OCI-LY7 (cell line): ENCODE results near the gene ANKS6. TPM values are rescaled to one million over a fixed set of nuclear protein-coding genes. Genes with fewer than 3 reads are reported as not detected.

Experiments
- BruUV-seq: library from RNA; stranded (reverse); fragments of 400-500 nt; replicated peaks from 2 replicates; lab custom pipeline; 2021; lab: Mats Ljungman, UMichigan
- CTCF ChIA-PET: fragments of 300-600 bp; sonication (Branson Sonifier 250); formaldehyde crosslinking; loops from one replicate; lab custom pipeline; 2022; ENCODE audit warnings: antibody characterized with exemption; ENCODE audit not compliant: unreplicated experiment; lab: Charles Lee
- POLR2A ChIA-PET: fragments of 300-600 bp; sonication (Branson Sonifier 250); formaldehyde crosslinking; loops from one replicate; lab custom pipeline; 2022; ENCODE audit warnings: antibody characterized with exemption; lab: Charles Lee
- DNase-seq: peaks from one replicate; pipeline ENCODE4 v3.0.0-alpha.2; 2015; ENCODE audit warnings: low spot score
- H2AFZ ChIP-seq: fragments of 200-600 bp; sonication (generic), shearing (Covaris generic); 2 replicates; pipeline ENCODE4 v1.6.1; 2014; ENCODE audit warnings: mild to moderate bottlenecking, antibody characterized with exemption, low read length, moderate library complexity
- H3K27ac ChIP-seq: fragments of 200-600 bp; sonication (generic); 2 replicates; pipeline ENCODE4 v1.5.1; 2014; ENCODE audit warnings: mixed run types, low read depth, mild to moderate bottlenecking, moderate library complexity, low read length, inconsistent platforms; ENCODE audit not compliant: poor library complexity, severe bottlenecking
- H3K36me3 ChIP-seq: fragments of 200-600 bp; sonication (generic); 2 replicates; pipeline ENCODE4 v1.6.1; 2014; ENCODE audit warnings: mild to moderate bottlenecking, antibody characterized with exemption, low read length, moderate library complexity, mixed read lengths; ENCODE audit not compliant: insufficient read depth
- H3K4me1 ChIP-seq: fragments of 200-600 bp; sonication (generic); 2 replicates; pipeline ENCODE4 v1.5.1; 2014; ENCODE audit warnings: mild to moderate bottlenecking, low read length; ENCODE audit not compliant: insufficient read depth, poor library complexity, severe bottlenecking
- H3K4me2 ChIP-seq: fragments of 200-600 bp; sonication (generic); 2 replicates; pipeline ENCODE4 v1.6.1; 2014; ENCODE audit warnings: mild to moderate bottlenecking, low read length
- H3K4me3 ChIP-seq: fragments of 200-600 bp; sonication (generic); 2 replicates; pipeline ENCODE4 v1.5.1; 2014; ENCODE audit warnings: mild to moderate bottlenecking, low read depth, low read length; ENCODE audit not compliant: poor library complexity, severe bottlenecking
- H3K79me2 ChIP-seq: fragments of 200-600 bp; sonication (generic); 2 replicates; pipeline ENCODE4 v1.6.1; 2016; ENCODE audit warnings: low read depth, mild to moderate bottlenecking, low read length, moderate library complexity, mixed read lengths; ENCODE audit not compliant: insufficient read depth
- H3K9me2 ChIP-seq: fragments of 200-600 bp; sonication (generic); 2 replicates; pipeline ENCODE4 v1.6.1; 2016; ENCODE audit warnings: mild to moderate bottlenecking, low read length, mixed read lengths; ENCODE audit not compliant: insufficient read depth
- H3K9me3 ChIP-seq: fragments of 200-600 bp; sonication (generic); 2 replicates; pipeline ENCODE4 v1.6.1; 2014; ENCODE audit warnings: mild to moderate bottlenecking, mixed run types, low read length, mixed read lengths
- H4K20me1 ChIP-seq: fragments of 200-600 bp; sonication (generic); 2 replicates; pipeline ENCODE4 v1.6.1; 2014; ENCODE audit warnings: mild to moderate bottlenecking, antibody characterized with exemption, low read length, moderate library complexity, mixed read lengths; ENCODE audit not compliant: insufficient read depth
- EZH2phosphoT487 ChIP-seq: fragments of 200-600 bp; sonication (generic); IDR thresholded peaks from 2 replicates; pipeline ENCODE4 v1.6.1; 2018; ENCODE audit warnings: low read depth, borderline replicate concordance, mild to moderate bottlenecking, mixed run types, antibody characterized with exemption, low read length, moderate library complexity, mixed read lengths
- intact Hi-C: fragments of 100-400 bp; cut with micrococcal nuclease; formaldehyde crosslinking; loops from one replicate; pipeline ENCODE4 v1.10.0; 2022; ENCODE audit not compliant: unreplicated experiment
- total RNA-seq, 2 experiments: library from RNA; depleted of rRNA in 1 of 2; stranded (reverse); fragments of >200 nt in 1 of 2; shearing (Covaris generic) in 1 of 2; gene quantifications; 2 replicates each; pipeline ENCODE4 v1.2.3, GENCODE V29; 2014 to 2022
- TF ChIP-seq, protein P1 (sequence below): fragments of 200-600 bp; sonication (generic); conservative IDR thresholded peaks from 2 replicates; pipeline ENCODE4 v1.5.1; 2014; ENCODE audit warnings: mild to moderate bottlenecking, antibody characterized with exemption, low read length, moderate library complexity, mixed read lengths

Gene ANKS6
- total RNA-seq, 2 experiments from 2014 or later: 22.2 to 28.5 TPM

DNA sequence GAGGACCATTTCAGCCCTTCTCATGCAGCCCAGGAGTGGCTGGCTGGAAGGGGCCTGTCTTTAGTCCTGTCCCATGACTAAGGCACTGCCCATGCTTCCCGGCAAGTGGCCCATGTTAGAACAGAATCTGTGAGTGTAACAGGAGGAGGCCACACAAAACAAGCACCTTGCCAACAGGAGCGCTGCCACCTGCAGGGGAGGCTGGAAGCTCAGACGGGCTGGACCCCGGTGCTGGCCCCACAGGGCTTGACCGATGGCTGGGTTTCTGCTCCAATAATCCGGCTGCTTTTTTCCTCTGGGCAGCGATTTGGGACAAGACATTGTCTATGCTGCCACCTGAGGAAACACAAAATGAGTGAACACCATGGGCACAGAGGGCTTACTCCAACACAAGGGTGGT, 28.4 kb downstream of the ANKS6 start:
- ChIA-PET CTCF (no interaction called here), POLR2A (interaction anchor here (0.6 kb wide), 1 partner anchor 10 kb away, joined by 3 read pairs; no protein-coding TSS in a partner anchor)
- H3K9me3 ChIP-seq: no peaks in the 10 kb centered on the region
- no peaks in the 10 kb centered on the region for H3K9me2 ChIP-seq
- H3K4me3 ChIP-seq: no peak overlapping the region
- intact Hi-C loops: no loop called here
- H4K20me1 ChIP-seq: no peaks in the 10 kb centered on the region
- TF ChIP-seq, protein P1, sequence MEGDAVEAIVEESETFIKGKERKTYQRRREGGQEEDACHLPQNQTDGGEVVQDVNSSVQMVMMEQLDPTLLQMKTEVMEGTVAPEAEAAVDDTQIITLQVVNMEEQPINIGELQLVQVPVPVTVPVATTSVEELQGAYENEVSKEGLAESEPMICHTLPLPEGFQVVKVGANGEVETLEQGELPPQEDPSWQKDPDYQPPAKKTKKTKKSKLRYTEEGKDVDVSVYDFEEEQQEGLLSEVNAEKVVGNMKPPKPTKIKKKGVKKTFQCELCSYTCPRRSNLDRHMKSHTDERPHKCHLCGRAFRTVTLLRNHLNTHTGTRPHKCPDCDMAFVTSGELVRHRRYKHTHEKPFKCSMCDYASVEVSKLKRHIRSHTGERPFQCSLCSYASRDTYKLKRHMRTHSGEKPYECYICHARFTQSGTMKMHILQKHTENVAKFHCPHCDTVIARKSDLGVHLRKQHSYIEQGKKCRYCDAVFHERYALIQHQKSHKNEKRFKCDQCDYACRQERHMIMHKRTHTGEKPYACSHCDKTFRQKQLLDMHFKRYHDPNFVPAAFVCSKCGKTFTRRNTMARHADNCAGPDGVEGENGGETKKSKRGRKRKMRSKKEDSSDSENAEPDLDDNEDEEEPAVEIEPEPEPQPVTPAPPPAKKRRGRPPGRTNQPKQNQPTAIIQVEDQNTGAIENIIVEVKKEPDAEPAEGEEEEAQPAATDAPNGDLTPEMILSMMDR: no peak
- no peak for TF ChIP-seq EZH2phosphoT487
- DNase-seq: no peak
- no peak overlapping the region for H3K4me2 ChIP-seq
- H3K27ac ChIP-seq: no peak overlapping the region
- no TSS peak for BruUV-seq
- H2AFZ ChIP-seq: no peak overlapping the region
- H3K79me2 ChIP-seq: no peaks in the 10 kb centered on the region
- H3K4me1 ChIP-seq: no peaks in the 10 kb centered on the region
- peaks cover 4% of the 10 kb centered on the region; the same call in 1 of the 2 replicates for H3K36me3 ChIP-seq

DNA sequence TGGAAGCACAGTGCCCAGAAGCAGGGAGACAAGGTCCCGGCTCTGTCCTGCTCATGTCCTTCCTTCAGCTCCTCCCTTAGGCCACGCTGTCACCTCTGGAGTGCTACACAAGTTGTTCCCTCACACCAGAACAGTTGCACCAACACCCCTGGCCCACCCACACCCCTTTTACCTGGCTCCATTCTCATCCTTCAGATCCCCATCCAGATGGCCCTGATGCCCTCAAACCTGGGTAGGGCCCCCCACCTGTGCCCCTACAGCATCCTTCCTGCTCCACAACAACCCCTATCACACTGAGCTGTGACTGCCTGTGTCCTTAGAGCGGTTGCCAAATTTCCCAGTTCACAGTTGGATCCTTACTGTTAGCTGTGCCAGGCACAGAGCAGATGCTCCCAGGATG, 29.2 kb downstream of the ANKS6 start:
- POLR2A ChIA-PET: interaction anchor here (0.6 to 0.7 kb wide), 3 partner anchors 9 to 917 kb away, joined by 3 read pairs; no protein-coding TSS in a partner anchor

GRCh38 chr9:98766586-98766985, 29.8 kb downstream of the ANKS6 start:
- ChIA-PET CTCF (no interaction called here), POLR2A (interaction anchor here (0.6 kb wide), 1 partner anchor 916 kb away, joined by 3 read pairs; no protein-coding TSS in a partner anchor)

More for the DNA sequence above, 29.2 kb downstream of the ANKS6 start:
- intact Hi-C loops: no loop called here
- DNase-seq: no peak
- Histone ChIP-seq H3K36me3 (no peaks in the 10 kb centered on the region; the same call in 1 of the 2 replicates), H3K79me2 (no peaks in the 10 kb centered on the region), H3K9me3 (no peaks in the 10 kb centered on the region), H3K4me3 (no peak overlapping the region), H3K4me1 (no peaks in the 10 kb centered on the region), H3K9me2 (no peaks in the 10 kb centered on the region), H3K27ac (no peak overlapping the region), H2AFZ (no peak overlapping the region), H4K20me1 (no peaks in the 10 kb centered on the region), H3K4me2 (no peak overlapping the region)
- CTCF ChIA-PET: no interaction called here
- no TSS peak for BruUV-seq
- no peak for TF ChIP-seq EZH2phosphoT487
- TF ChIP-seq, protein P1: no peak

More at GRCh38 chr9:98766586-98766985, 29.8 kb downstream of the ANKS6 start:
- no peak for TF ChIP-seq EZH2phosphoT487
- TF ChIP-seq, protein P1: no peak
- H3K4me3 ChIP-seq: no peak overlapping the region
- no peaks in the 10 kb centered on the region for H3K4me1 ChIP-seq
- no peaks in the 10 kb centered on the region for H3K9me3 ChIP-seq
- no peaks in the 10 kb centered on the region for H3K9me2 ChIP-seq
- no peak overlapping the region for H3K4me2 ChIP-seq
- no peaks in the 10 kb centered on the region for H4K20me1 ChIP-seq
- DNase-seq: no peak
- no peak overlapping the region for H3K27ac ChIP-seq
- H2AFZ ChIP-seq: no peak overlapping the region
- no TSS peak for BruUV-seq
- intact Hi-C loops: no loop called here
- no peaks in the 10 kb centered on the region; the same call in 1 of the 2 replicates for H3K36me3 ChIP-seq
- no peaks in the 10 kb centered on the region for H3K79me2 ChIP-seq
